Cerebellar nuclear complex (tissue), 1 donor: ENCODE measurements around the gene KCNQ5.
"Not testable (repeated sequence)": the region's sequence is repeated elsewhere in the genome, so short reads cannot be mapped to it uniquely, and the experiment has no call there.

Experiments used
- DNase-seq, 2 experiments: peaks; one replicate each; lab custom pipeline; 2025; lab: John Stamatoyannopoulos, UW

KCNQ5 gene

GRCh38 chr6:72621291-72622093, at the start of gene KCNQ5:
KCNQ5 (plus strand) TSS chr6:72622064.
- DNase-seq, result no peak

DNA sequence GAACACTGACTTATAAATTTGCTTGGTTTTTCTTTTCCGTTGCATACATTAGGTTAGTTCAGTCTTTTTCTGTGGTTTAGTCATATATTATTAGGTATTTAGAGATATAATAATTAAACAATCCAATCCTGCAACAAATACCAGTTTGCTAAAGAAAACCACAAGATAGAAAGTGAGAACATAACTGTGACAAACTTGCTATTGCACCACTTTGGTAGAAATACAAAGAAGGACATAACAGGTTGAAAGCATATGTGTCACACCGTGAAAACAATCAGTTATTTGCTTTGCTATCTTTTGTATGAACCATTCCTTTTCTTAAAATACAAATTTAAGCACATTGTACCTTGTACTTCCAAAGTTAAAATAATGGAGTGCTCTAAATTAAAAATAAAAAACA, 42.0 kb upstream of the KCNQ5 start:
- no peak for DNase-seq

GRCh38 chr6:72580281-72580940, 41.5 kb upstream of the KCNQ5 start:
- no peak for DNase-seq

GRCh38 chr6:72580950-72581349, 40.9 kb upstream of the KCNQ5 start:
- not testable (repeated sequence) for DNase-seq

- DNase-seq, result no peak
Measured at GRCh38 chr6:72588155-72588554, 33.7 kb upstream of the KCNQ5 start.

DNA sequence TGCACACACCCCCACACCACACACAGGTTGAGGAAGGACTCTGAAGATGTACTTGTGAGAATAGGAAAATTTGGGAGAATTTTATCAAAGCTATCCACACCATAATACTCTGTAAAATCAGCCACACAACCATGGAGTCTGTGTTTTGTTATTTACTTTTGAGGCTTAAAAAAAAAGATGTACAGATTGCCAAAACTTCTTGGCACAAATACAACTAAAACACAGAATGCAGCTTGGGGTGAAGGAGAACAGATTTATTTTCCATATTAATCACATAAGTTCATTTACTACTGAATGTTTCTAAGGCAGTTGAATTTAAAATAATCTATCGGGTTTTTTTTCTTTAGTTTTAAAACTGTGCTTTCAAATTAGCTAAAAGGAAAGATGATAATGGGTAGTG, 32.8 kb upstream of the KCNQ5 start:
- DNase-seq, result no peak

- no peak for DNase-seq
Measured at GRCh38 chr6:72595812-72596211, 26.1 kb upstream of the KCNQ5 start.

GRCh38 chr6:72616406-72617015, 5.4 kb upstream of the KCNQ5 start:
- DNase-seq, result no peak

GRCh38 chr6:72617721-72618120, 4.1 kb upstream of the KCNQ5 start:
- no peak for DNase-seq

- no peak for DNase-seq
Measured at GRCh38 chr6:72619883-72620696, 1.8 kb upstream of the KCNQ5 start.

DNA sequence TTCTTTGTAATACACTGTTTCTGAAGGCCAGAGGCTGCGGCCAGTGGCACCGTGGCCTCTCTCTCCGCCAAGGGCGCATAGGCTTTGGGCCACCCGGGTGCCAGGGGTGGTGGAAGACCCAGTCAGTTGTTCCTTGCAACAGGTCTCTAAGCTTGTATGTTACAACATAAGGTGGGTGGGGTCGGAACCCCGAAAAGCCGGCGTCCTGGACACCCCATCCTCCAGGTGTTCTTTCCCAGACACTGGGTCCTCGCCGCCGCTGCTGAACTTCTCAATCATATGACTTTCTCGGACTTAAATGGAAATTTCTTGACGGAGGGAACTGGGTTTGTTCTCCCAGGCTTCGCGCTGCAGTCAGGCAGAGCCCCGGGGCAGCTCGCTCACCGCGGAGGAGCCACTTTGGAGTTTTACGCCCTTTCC, 983 bp upstream of the KCNQ5 start:
- DNase-seq, result no peak

DNA sequence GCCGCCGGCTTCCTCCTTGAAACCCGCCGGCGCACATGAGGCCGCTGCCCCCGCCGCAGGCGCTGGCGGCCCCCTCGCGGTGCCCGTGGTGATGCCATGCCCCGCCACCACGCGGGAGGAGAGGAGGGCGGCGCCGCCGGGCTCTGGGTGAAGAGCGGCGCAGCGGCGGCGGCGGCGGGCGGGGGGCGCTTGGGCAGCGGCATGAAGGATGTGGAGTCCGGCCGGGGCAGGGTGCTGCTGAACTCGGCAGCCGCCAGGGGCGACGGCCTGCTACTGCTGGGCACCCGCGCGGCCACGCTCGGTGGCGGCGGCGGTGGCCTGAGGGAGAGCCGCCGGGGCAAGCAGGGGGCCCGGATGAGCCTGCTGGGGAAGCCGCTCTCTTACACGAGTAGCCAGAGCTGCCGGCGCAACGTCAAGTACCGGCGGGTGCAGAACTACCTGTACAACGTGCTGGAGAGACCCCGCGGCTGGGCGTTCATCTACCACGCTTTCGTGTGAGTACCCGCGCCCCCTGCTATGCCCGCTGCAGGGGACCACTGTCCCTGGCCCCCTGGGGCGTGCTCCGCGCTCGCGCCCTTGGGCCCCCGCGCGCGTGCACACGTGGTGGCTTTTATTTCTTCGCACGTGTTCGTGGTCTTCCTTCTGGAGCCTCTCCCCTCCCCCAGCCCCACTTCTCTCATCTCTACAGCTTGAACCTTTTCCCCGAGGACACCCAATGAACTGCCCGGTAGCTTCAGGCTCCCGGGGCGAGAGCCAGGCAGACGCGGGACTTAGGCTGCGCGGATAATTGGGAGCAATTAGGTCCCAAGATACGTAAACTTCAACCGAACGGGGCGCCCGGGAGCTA, 453 bp downstream of the KCNQ5 start:
- DNase-seq, result no peak

- DNase-seq, result no peak
Measured at GRCh38 chr6:72623808-72624207, 1.9 kb downstream of the KCNQ5 start.

DNA sequence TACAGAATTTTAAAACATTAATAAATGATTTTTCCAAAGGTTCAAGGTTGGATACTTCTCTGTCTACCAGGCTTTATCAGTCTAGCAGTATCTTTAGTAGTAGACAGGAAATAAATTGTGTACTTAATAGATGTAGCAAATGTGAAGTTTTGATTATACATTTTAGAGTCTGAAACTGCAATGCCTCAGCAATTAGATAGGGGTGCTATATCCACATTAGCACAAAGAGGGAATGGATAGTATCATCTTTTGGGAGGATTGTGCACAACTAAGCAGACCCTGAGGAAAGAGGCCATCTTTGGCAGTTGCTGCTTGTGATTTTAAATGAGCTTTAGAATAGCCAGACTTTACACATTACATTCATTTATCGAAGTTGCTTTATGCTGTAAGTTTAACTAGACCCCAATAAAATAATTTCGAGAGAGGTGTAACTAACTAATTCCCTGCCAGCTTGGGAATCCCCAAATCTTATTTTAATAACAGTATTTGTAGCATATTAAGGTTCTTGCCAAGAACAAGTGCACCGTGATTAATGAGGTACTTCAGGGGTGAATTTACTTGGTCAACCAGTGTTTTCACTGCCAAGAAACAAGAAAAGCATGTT, 2.8 kb downstream of the KCNQ5 start:
- DNase-seq, result no peak

GRCh38 chr6:72626126-72626525, 4.3 kb downstream of the KCNQ5 start:
- DNase-seq, result no peak

DNA sequence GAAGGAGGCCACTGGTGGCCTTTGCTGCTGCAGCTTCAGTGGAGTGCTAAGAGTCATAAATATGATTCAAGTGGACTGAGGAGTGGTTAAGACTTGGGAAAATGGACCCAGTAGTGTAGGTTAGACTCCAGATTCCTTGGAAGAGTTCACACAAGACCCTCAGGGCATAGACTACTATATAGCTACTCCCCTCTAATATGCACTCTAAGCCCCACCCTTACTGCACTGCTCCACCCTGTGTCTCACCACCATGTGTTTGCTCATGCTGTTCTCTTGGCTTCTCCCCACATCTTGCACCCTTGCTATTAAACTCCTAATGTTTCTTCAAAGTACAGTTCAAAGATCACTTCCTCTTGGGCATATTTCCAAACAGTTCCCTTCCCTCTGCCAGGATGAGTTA, 5.7 kb downstream of the KCNQ5 start:
- DNase-seq, result no peak

- no peak for DNase-seq
Measured at GRCh38 chr6:72631480-72631879, 9.6 kb downstream of the KCNQ5 start.

GRCh38 chr6:72635636-72636035, 13.8 kb downstream of the KCNQ5 start:
- no peak for DNase-seq

DNA sequence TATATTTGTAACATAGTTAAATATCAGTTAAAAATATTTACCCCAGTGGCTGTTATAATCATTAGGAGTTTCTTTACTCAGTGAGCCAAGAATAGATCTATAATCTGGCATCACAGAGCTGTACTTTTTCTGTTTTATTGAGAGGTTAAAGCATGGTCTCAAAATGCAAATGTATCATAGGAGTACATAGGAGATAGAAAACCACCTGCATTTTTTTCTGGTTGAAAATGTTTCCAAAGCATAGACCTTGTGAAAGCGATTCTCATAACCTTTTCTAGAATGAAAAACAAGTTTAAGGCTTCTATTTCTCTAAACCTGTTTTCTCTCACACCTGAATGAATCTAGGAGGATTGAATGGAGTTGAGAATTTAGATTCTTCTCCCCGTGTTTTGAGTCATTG, 14.4 kb downstream of the KCNQ5 start:
- no peak for DNase-seq

- no peak for DNase-seq
Measured at GRCh38 chr6:72636786-72637185, 14.9 kb downstream of the KCNQ5 start.
